ENCODE results near the gene KCNIP4. TPM values are rescaled to one million over a fixed set of nuclear protein-coding genes. Genes with fewer than 3 reads are reported as not detected.

KCNIP4 gene
- total RNA-seq, 6 experiments from 2014 or later = not detected

DNA sequence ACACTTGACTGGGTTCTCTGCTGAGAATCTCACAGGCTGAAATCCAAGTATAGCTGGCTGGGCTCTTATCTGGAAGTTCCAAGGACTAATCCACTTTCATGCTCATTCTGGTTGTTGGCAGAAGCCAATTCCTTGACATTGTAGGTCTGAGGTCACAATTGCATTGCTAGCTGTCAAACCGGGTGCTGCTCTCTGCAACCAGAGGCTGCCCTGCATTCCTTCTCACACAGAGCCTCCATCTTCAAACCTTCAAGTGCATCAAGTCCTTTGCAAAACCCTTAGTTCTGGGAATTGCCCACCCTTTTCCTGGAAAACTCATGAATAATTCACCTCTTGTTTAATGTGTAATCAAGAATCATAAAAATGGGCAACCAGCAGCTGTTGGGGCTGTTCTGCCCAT, 404.2 kb downstream of the KCNIP4 start:
- WGBS (ENCODE audit: insufficient coverage, low coverage, low lambda C conversion rate, missing lambda C conversion rate) = 17% methylated on average over 1 of the region's 1 CpG
- ATAC-seq (no peak), DNase-seq (no peak)
- no peak overlapping the region for H3K4me3 ChIP-seq
- intact Hi-C loops (cut with DNase I) = no loop called here
- H3K27ac ChIP-seq = no peak overlapping the region
- H3K9me3 ChIP-seq = no peaks in the 10 kb centered on the region
- TF ChIP-seq CTCF (IDR thresholded peaks at IDR 0.05) = no peak
- no peaks in the 10 kb centered on the region for H3K27me3 ChIP-seq
- no peaks in the 10 kb centered on the region for H3K36me3 ChIP-seq
- H3K4me1 ChIP-seq = no peaks in the 10 kb centered on the region

GRCh38 chr4:21543514-21543913, 405.1 kb downstream of the KCNIP4 start:
- intact Hi-C loops (cut with DNase I) = no loop called here
- no peak overlapping the region for H3K4me3 ChIP-seq
- ATAC-seq = no peak
- H3K27ac ChIP-seq = no peak overlapping the region
- no peak for DNase-seq
- H3K36me3 ChIP-seq = no peaks in the 10 kb centered on the region
- no peaks in the 10 kb centered on the region for H3K9me3 ChIP-seq
- no peaks in the 10 kb centered on the region for H3K4me1 ChIP-seq
- H3K27me3 ChIP-seq = no peaks in the 10 kb centered on the region
- 43% methylated on average over 3 of the region's 3 CpGs for WGBS (ENCODE audit: insufficient coverage, low coverage, low lambda C conversion rate, missing lambda C conversion rate)
- TF ChIP-seq CTCF (IDR thresholded peaks at IDR 0.05) = no peak
- TF ChIP-seq POLR2A (IDR thresholded peaks at IDR 0.05) = no peak

DNA sequence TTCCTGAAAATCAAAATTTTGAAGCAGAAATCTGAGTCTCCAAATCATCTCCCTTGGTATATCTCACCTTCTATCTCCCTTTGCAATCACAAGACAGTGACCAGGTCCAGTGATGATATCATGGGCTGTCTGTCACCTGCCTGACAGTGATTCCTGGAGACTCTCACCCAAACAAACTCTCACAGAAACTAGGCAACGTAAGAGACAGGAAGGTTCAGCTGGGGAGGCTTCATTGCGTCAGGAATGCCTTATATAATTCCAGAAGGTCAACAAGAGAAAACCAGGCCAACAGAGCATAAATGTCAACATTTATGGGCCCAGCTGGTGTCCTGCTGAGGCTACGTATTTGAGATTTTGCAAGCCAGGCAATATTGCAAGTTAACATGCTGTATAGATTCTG, 412.7 kb downstream of the KCNIP4 start:
- Histone ChIP-seq H3K9me3 (no peaks in the 10 kb centered on the region), H3K36me3 (no peaks in the 10 kb centered on the region), H3K4me3 (no peak overlapping the region), H3K4me1 (no peaks in the 10 kb centered on the region), H3K27ac (no peak overlapping the region), H3K27me3 (no peaks in the 10 kb centered on the region)
- DNase-seq (no peak), ATAC-seq (no peak)
- intact Hi-C loops (cut with DNase I) = no loop called here
- TF ChIP-seq CTCF (IDR thresholded peaks at IDR 0.05) (no peak), POLR2A (IDR thresholded peaks at IDR 0.05) (no peak)
- 37% methylated on average over 3 of the region's 3 CpGs for WGBS (ENCODE audit: insufficient coverage, low coverage, low lambda C conversion rate, missing lambda C conversion rate)

- Histone ChIP-seq H3K27me3 (no peaks in the 10 kb centered on the region), H3K36me3 (no peaks in the 10 kb centered on the region), H3K4me1 (no peaks in the 10 kb centered on the region), H3K27ac (no peak overlapping the region), H3K4me3 (no peak overlapping the region), H3K9me3 (no peaks in the 10 kb centered on the region)
- intact Hi-C loops (cut with DNase I) = no loop called here
- no peak for TF ChIP-seq POLR2A (IDR thresholded peaks at IDR 0.05)
- no peak for TF ChIP-seq CTCF (IDR thresholded peaks at IDR 0.05)
- DNase-seq (no peak), ATAC-seq (no peak)
Observed at GRCh38 chr4:21531048-21531447, 417.5 kb downstream of the KCNIP4 start.

DNA sequence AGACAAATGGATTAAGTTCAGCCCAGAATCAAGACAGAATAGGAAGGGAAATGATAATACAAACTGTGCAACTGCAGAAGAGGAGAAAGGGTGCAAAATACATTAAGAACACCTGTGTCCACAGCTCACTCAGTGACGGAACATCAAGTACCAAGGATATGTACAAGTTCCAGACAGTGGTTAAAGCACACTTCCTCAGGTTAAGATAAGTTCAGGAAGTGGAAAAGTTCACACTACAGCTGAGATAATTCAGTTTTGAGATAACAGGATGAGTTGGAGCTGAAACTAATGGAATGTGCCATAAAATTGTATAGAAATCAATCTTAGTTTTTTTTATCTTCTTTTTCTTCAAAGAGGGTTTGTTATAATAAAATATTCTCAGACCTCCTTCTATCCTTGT, 419.4 kb downstream of the KCNIP4 start:
- Histone ChIP-seq H3K4me1 (no peaks in the 10 kb centered on the region), H3K9me3 (no peaks in the 10 kb centered on the region), H3K27ac (no peak overlapping the region), H3K36me3 (no peaks in the 10 kb centered on the region), H3K27me3 (no peaks in the 10 kb centered on the region), H3K4me3 (no peak overlapping the region)
- intact Hi-C loops (cut with DNase I) = no loop called here
- 38% methylated on average over 1 of the region's 1 CpG for WGBS (ENCODE audit: insufficient coverage, low coverage, low lambda C conversion rate, missing lambda C conversion rate)
- TF ChIP-seq POLR2A (IDR thresholded peaks at IDR 0.05) (no peak), CTCF (IDR thresholded peaks at IDR 0.05) (no peak)
- DNase-seq = no peak
- peak in 3 of 4 donors; percentile 24 to 70 (median 40) for ATAC-seq
